Caco-2 (cell line): ENCODE measurements around the gene CFAP221. TPM values are rescaled to one million over a fixed set of nuclear protein-coding genes. Genes with fewer than 3 reads are reported as not detected.

Experiments
- BruUV-seq: library from RNA; stranded (reverse); fragments of 400-500 nt; replicated peaks from 2 replicates; lab custom pipeline; 2021; lab: Mats Ljungman, UMichigan
- CTCF ChIA-PET: fragments of 300-600 bp; sonication (Branson Sonifier 250); formaldehyde crosslinking; loops from one replicate; lab custom pipeline; 2022; ENCODE audit warnings: antibody characterized with exemption; lab: Charles Lee
- POLR2A ChIA-PET: fragments of 300-600 bp; sonication (Branson Sonifier 250); formaldehyde crosslinking; loops from one replicate; lab custom pipeline; 2022; ENCODE audit warnings: antibody characterized with exemption; lab: Charles Lee
- DNase-seq, 2 experiments: peaks; one replicate each; pipeline versions ENCODE4 v3.0.0 to v3.0.0-alpha.2; 2020 to 2022
- H3K27me3 ChIP-seq: replicated peaks from 2 replicates; pipeline ENCODE4 v1.6.0; 2011; ENCODE audit warnings: low read length; ENCODE audit not compliant: control insufficient read depth, insufficient read depth
- H3K36me3 ChIP-seq: 2 replicates; pipeline ENCODE4 v1.5.1; 2011; ENCODE audit warnings: low read length; ENCODE audit not compliant: control insufficient read depth, insufficient read depth
- H3K4me1 ChIP-seq: fragments of 250-450 bp; sonication (Bioruptor Pico); 2 replicates; pipeline ENCODE4 v1.5.1; 2020; ENCODE audit warnings: mild to moderate bottlenecking
- H3K4me3 ChIP-seq: 2 replicates; pipeline ENCODE4 v1.5.1; 2011; ENCODE audit warnings: low read depth, mild to moderate bottlenecking, control low read depth, low read length
- H3K9me3 ChIP-seq: fragments of 250-450 bp; sonication (Bioruptor Pico); 2 replicates; pipeline ENCODE4 v1.5.1; 2020; ENCODE audit warnings: mild to moderate bottlenecking, moderate library complexity
- H3K27ac Mint-ChIP-seq: one replicate; pipeline ENCODE4 v1.8.0; 2022; ENCODE audit warnings: mixed read lengths; ENCODE audit not compliant: unreplicated experiment
- H3K27me3 Mint-ChIP-seq: one replicate; pipeline ENCODE4 v1.8.0; 2022; ENCODE audit warnings: mixed read lengths; ENCODE audit not compliant: insufficient read depth, unreplicated experiment
- H3K36me3 Mint-ChIP-seq: one replicate; pipeline ENCODE4 v1.8.0; 2022; ENCODE audit warnings: mild to moderate bottlenecking, mixed read lengths; ENCODE audit not compliant: insufficient read depth, unreplicated experiment
- H3K4me1 Mint-ChIP-seq: one replicate; pipeline ENCODE4 v1.8.0; 2022; ENCODE audit warnings: low read depth, mixed read lengths; ENCODE audit not compliant: unreplicated experiment
- H3K4me3 Mint-ChIP-seq: one replicate; pipeline ENCODE4 v1.8.0; 2022; ENCODE audit warnings: mild to moderate bottlenecking, moderate library complexity, mixed read lengths; ENCODE audit not compliant: unreplicated experiment
- H3K9me3 Mint-ChIP-seq: one replicate; pipeline ENCODE4 v1.8.0; 2022; ENCODE audit warnings: mixed read lengths; ENCODE audit not compliant: unreplicated experiment
- CTCF ChIP-seq, 2 experiments: fragments of 200-600 bp in 1 of 2; IDR thresholded peaks; 1 replicate in 1 of 2; 2 replicates in 1 of 2; pipeline versions ENCODE4 v1.5.1 to v1.8.0; 2011 to 2022; ENCODE audit warnings: antibody characterized with exemption in 1 of 2, control low read depth in 1 of 2, inconsistent platforms in 1 of 2, low read depth in 1 of 2, low read length in 1 of 2, mild to moderate bottlenecking in 1 of 2, moderate library complexity in 1 of 2; ENCODE audit not compliant: insufficient read depth in 1 of 2, severe bottlenecking in 1 of 2, unreplicated experiment in 1 of 2
- intact Hi-C: fragments of 100-400 bp; cut with micrococcal nuclease; formaldehyde crosslinking; loops from one replicate; pipeline ENCODE4 v1.10.0; 2022; ENCODE audit not compliant: unreplicated experiment
- total RNA-seq: library from RNA; stranded (reverse); gene quantifications from 2 replicates; pipeline ENCODE4 v1.2.3, GENCODE V29; 2022

The CFAP221 gene
- total RNA-seq, 1 experiment from 2014 or later, result not detected

DNA sequence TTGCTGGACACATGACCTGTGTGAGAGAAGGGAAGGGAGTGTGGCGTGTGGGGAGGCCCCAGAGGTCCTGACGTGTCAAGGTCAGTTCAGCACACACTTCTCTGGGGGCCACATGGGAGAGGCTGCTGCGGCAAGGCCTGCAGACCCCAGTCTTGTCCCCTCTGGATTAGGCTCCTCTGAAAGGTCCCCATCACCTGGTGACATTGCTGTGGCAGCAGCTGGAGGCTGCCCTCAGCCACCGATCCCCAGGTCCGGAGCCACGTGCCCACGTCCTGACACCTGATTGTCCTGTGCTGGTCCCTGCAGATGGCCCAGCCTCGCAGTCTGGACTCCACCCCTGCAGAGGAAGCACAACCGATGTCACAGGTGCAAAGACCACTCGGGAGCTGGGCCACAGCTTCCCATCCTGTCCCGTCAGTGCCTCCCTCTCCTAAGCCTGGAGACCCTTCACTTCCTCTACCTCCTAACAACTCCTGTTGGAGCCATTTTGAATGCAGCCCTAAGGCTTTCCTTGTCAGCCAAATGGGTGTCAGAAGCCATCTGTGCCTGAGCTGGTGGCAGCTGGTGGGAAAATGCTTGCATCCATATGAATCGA, 147.5 kb downstream of the CFAP221 start:
- DNase-seq, result no peak
- BruUV-seq, result no TSS peak
- Mint-ChIP-seq H3K36me3 (no peaks in the 10 kb centered on the region), H3K4me1 (peaks cover 8% of the 10 kb centered on the region), H3K27me3 (no peaks in the 10 kb centered on the region), H3K4me3 (no peak overlapping the region), H3K9me3 (no peaks in the 10 kb centered on the region), H3K27ac (no peak overlapping the region)
- Histone ChIP-seq H3K27me3 (no peaks in the 10 kb centered on the region), H3K36me3 (no peaks in the 10 kb centered on the region), H3K4me1 (peaks cover 5% of the 10 kb centered on the region; the same call in 1 of the 2 replicates), H3K9me3 (no peaks in the 10 kb centered on the region), H3K4me3 (no peak overlapping the region)
- POLR2A ChIA-PET, result no interaction called here
- TF ChIP-seq CTCF (IDR thresholded peaks at IDR 0.05; ENCODE audit: insufficient read depth in 1 of 2, low read depth in 1 of 2, low read length in 1 of 2, severe bottlenecking in 1 of 2, unreplicated experiment in 1 of 2), result no peak
- intact Hi-C loops, result no loop called here
- CTCF ChIA-PET, result interaction anchor here (1.2 kb wide), 1 partner anchor 11 kb away, joined by 3 read pairs; no protein-coding TSS in a partner anchor

- ChIA-PET POLR2A (no interaction called here), CTCF (no interaction called here)
- Mint-ChIP-seq H3K27me3 (no peaks in the 10 kb centered on the region), H3K4me1 (peaks cover 8% of the 10 kb centered on the region), H3K9me3 (no peaks in the 10 kb centered on the region), H3K36me3 (no peaks in the 10 kb centered on the region), H3K4me3 (no peak overlapping the region), H3K27ac (no peak overlapping the region)
- Histone ChIP-seq H3K36me3 (no peaks in the 10 kb centered on the region), H3K9me3 (no peaks in the 10 kb centered on the region), H3K4me3 (no peak overlapping the region), H3K27me3 (no peaks in the 10 kb centered on the region), H3K4me1 (peaks cover 5% of the 10 kb centered on the region; the same call in 1 of the 2 replicates)
- TF ChIP-seq CTCF (IDR thresholded peaks at IDR 0.05; ENCODE audit: insufficient read depth in 1 of 2, low read depth in 1 of 2, low read length in 1 of 2, severe bottlenecking in 1 of 2, unreplicated experiment in 1 of 2), result no peak
- no TSS peak for BruUV-seq
- DNase-seq, result no peak
- intact Hi-C loops, result no loop called here
Observed at GRCh38 chr2:119692310-119692709, 148.1 kb downstream of the CFAP221 start.

GRCh38 chr2:119692954-119693353, 148.7 kb downstream of the CFAP221 start:
- Mint-ChIP-seq H3K27me3 (no peaks in the 10 kb centered on the region), H3K4me1 (peaks cover 8% of the 10 kb centered on the region), H3K27ac (no peak overlapping the region), H3K9me3 (no peaks in the 10 kb centered on the region), H3K4me3 (no peak overlapping the region), H3K36me3 (no peaks in the 10 kb centered on the region)
- H3K36me3 ChIP-seq, result no peaks in the 10 kb centered on the region
- no peaks in the 10 kb centered on the region for H3K9me3 ChIP-seq
- ChIA-PET POLR2A (no interaction called here), CTCF (no interaction called here)
- no peaks in the 10 kb centered on the region for H3K27me3 ChIP-seq
- no peak for DNase-seq
- no peak overlapping the region for H3K4me3 ChIP-seq
- intact Hi-C loops, result no loop called here
- TF ChIP-seq CTCF (IDR thresholded peaks at IDR 0.05; ENCODE audit: insufficient read depth in 1 of 2, low read depth in 1 of 2, low read length in 1 of 2, severe bottlenecking in 1 of 2, unreplicated experiment in 1 of 2), result no peak
- no TSS peak for BruUV-seq
- peaks cover 5% of the 10 kb centered on the region; the same call in 1 of the 2 replicates for H3K4me1 ChIP-seq
